Mesenteric fat pad (tissue), 1 donor: ENCODE data around the gene SLC29A2. TPM values are rescaled to one million over a fixed set of nuclear protein-coding genes. Genes with fewer than 3 reads are reported as not detected.
"Not testable (repeated sequence)": the region's sequence is repeated elsewhere in the genome, so short reads cannot be mapped to it uniquely, and the experiment has no call there.

Source experiments
- DNase-seq: peaks from one replicate; pipeline ENCODE4 v3.0.0-alpha.2; 2020; ENCODE audit warnings: low spot score
- total RNA-seq: library from RNA; stranded (reverse); fragmentation: NEBNext Ultra II Directional; extraction: Animal tissue kit (Norgen Biotek cat#: 25700); gene quantifications from one replicate; pipeline ENCODE4 v1.2.1, GENCODE V29; 2021
- donor health status: DM: yes; HTN: yes; CAD: no.

Gene SLC29A2
- total RNA-seq, 1 donor from 2014 or later: 5.9 TPM

DNA sequence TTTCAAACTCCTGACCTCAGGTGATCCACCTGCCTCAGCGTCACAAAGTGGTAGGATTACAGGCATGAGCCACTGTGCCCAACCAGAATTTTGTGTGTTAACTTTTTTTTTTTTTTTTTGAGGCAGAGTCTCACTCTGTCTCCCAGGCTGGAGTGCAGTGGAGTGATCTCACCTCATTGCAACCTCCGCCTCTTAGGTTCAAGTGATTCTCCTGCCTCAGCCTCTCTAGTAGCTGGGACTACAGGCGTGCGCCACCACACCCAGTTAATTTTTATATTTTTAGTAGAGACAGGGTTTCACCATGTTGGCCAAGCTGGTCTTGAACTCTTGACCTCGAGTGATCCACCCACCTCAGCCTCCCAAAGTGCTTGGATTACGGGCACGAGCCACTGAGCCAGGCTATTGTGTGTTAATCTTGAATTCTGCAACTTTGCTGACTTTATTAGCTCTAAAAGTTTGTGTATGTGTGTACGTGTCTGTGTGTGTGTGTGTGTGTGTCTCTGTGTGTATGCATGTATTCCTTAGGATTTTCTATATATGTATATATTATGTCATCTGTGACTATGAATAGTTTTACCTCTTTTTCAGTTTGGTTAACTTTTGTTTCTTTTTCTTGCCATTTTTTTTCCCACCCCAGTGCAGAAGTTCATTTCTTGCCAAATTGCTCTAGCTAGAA is 20.9 kb downstream of the SLC29A2 start:
- DNase-seq: not testable (repeated sequence)

DNA sequence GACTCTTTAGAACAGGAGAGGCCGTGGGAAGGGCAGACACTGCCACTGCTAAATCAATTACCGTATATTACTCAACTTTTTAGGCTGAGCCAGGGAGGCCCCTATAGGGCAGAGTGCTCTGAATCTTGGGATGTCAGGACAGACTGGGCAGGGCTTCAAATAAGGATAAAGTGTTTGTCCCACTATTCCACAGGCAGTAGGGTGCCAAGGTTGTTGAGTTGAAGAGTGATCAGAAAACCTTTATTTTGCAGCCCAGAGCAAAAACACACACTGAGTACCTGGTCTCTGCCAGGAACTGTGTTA is 22.5 kb downstream of the SLC29A2 start:
- DNase-seq: no peak

DNA sequence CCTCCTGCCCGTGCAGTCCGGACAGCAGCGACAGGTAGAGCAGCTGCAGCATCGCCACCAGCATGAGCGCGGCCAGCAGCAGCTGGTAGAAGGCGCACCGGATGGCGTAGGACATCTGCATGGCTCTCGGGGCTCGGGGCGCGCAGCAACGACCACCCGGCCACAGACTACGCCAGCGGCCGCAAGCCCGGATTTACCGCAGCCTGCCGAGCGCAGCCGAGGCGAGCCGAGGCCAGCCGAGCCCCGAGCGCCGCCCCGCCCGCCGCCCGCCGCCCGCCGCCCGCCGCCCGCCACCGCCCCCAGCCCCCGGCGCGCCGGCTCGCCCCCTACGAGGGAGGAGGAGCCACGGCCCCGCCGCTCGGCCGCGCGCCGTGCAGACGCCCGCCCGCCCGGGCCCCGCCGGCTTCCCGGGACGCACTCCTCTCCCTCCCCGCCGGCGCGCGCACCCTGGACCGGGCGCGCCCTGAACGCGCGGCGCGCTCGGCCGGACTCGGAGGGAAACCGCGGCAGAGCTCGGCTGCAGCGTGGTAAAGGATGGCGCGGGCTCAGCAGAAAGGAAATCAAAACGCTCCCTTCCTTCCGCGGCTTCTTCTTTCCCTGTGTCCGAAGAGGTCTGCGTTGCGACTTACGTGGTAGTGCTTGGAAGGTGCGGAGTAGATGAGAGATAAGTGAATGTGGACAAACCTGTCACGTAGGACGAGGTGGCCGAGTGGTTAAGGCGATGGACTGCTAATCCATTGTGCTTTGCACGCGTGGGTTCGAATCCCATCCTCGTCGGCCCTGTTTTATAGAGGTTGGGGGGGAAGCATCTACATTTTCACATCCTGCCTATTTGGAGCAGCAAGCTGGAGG is 23.9 kb downstream of the SLC29A2 start, which contains the start of gene B4GAT1:
B4GAT1 (minus strand) TSS at position 205 of the 852 bp plus-strand sequence; CDS start at position 121, 84 bp downstream.
- DNase-seq: no peak

DNA sequence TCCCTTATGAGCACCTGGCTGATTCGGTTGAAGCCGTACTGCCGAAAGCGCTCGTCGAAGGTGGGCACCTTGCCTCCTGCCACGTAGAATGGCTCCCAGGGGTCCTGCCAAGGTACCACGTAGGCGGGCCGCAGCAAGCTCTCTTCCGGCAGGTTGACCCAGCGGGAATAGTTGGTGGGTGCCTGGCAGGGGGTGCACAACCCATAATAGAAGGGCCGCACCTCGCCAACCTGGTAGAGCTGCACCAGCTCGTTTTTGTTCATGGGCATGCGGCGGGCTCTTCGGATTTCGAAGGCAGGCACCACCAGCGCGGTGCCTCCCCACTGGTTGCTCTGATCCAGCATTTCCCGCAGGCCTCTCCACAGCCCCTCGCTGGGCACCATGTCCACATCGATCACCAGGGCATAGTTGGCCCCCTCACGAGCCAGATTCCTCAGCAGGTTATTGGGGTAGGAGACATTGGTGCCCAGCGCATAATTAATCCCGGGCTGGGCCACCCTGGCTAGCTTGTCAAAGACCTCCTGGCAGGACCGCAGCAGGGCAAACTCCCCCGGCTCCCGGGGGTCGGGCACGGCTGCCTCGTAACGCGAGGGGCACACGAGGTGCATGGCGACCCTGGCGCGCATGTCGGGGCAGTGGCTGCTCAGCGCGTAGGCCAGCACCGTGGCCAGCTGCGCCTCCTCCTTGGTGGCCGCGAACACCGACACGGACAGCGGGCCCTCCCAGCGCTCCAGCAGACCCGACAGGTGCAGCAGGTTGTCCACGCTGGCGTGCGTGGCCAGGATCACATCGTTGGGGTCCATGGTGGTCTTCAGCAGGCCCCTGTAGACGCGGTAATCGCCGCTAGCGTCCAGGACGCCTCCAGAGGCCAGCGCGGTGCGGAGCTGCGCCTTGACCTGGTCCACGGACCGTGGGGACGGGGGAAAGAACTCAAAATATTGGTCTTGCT is 24.8 kb downstream of the SLC29A2 start:
- DNase-seq: no peak

DNA sequence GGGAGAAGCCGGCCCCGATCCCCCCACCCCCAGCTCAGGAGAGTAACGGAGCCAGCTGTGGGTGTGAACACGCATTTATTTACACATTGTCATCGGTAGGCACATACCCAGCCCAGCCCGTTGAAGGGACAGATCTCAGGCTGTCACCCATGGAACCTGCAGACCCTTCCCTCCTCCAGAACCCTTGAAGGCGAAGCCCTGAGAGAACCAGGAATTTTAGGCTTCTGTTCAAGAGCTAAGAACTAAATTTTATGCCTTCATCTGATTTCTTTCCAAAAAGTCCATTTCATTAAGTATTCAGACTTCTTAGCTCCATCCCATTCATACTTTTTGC is 26.3 kb downstream of the SLC29A2 start:
- no peak for DNase-seq

DNA sequence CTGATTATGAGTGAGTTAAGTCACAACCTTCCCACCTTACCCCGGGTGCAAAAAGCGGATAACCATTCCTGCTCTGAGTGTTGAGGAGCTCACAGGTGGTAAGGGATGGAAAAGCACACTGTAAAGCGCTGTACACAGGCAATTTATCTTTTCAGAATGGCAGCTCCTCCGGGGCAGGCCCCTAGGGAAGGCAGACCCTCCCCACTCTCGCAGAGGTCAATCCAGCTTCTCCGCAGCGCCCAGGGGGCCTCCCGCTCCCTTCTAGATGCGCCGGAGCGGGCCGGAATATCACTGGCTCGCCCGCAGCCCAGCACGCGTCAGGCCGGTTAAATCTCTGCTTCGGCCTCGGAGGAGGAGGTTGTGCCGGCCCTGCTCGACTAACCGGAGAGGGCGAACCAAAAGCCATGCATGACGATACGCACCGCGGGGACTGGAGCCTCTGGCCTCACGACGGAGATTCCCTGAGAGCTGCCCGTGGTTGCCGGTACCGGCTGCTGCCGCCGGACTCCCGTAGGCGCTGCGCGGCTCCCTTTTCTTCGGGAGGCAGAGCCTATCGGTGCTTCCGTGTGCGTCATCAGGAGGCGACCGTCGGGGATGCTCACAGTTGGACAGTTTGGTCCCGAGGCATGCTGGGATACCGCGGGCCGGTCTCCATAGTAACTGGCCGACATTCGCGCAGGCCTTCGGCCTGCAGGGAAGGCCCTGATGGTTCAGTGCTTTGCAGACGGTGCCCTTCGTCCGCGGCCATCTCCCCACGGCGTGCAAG is 26.8 kb downstream of the SLC29A2 start, which contains the start of gene BRMS1:
BRMS1 (minus strand) TSS at position 555 of the 766 bp plus-strand sequence. CDS start 2,870 bp downstream, outside the sequence.
- DNase-seq: peak; percentile 98

DNA sequence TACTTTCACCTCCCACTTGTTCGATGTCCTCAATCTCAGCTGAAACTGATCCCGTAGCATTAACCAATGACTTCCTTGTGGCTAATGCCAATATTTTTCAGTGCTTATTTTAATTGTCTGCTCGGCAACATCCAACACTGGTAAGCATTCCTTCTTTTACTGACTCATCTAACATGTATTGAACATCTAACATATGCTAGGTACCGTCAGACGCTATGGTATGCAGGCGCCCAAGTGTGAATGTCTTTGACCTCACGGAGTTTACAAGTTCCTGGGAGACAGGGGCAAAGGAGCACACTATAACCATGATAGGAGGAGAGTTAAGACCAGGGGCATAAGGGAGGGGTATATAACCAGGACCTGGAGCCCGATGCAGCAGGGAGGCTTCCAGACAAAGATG is 28.4 kb downstream of the SLC29A2 start:
- DNase-seq: no peak

DNA sequence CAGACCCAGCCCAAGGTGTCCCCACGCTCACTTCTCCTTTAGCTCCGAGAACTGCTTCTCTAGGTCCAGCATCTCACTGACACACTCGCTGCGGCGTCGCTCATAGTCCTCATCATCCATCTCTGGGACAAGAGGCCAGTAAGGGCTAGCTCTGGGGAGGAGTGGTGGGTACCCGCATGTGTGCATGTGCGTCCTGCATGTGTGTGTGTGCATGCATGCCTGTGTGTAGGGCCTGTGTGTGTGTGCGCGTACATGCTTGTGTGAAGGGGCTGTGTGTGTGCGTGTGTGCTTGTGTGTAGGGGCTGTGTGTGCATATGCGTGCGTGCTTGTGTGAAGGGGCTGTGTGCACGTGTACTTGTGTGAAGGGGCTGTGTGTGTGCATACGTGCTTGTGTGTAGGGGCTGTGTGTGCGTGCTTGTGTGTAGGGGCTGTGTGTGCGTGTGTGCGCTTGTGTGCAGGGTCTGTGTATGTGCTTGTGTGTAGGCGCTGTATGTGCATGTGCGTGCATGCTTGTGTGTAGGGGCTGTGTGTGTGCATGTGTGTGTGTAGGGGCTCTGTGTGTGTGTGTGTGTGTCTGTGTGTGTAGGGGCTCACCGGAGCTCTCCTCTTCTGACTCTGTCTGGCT is 29.9 kb downstream of the SLC29A2 start:
- no peak for DNase-seq

DNA sequence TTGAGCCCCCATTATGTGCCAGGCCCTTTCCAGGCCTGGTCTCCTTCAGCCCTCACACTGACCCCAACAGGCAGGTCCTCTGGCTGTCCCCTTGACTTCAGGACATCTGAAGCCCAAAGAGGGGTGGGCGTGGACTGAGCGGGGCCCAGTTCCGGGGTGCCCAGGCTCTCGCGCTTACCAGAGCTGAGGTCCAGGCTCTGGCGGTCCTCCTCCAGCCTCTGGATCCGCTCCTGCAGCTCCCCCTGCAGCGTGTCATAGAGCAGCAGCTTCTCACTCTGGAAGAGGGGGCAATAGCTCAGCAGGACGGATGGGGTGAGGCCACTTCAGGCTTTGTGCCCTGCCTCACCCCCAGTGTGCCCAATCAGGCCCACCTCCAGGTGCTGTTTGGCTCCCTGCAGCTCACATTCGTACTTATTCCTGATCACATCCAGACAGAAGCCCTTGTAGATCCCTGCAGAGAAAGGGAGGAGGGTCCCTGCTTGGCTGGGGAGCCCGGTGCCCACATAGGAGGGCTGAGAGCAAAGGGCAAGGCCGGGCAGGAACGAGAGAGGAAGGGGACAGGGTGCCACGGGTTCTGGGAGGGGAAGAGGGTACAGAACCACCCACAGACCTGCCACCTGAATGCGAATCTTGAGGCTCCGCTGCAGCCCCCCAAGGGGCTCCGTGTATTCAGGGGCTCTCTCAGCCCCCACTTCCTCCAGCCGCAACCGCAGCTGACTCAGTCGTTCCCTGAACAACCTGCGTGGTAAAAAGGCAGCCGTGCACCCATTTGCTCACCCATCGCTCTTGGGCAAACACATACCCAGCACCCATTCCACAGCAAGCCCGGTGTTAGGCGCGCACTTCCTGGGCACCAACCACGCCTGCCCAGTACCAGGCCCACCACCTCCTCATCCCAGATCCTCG is 30.7 kb downstream of the SLC29A2 start:
- DNase-seq: no peak

DNA sequence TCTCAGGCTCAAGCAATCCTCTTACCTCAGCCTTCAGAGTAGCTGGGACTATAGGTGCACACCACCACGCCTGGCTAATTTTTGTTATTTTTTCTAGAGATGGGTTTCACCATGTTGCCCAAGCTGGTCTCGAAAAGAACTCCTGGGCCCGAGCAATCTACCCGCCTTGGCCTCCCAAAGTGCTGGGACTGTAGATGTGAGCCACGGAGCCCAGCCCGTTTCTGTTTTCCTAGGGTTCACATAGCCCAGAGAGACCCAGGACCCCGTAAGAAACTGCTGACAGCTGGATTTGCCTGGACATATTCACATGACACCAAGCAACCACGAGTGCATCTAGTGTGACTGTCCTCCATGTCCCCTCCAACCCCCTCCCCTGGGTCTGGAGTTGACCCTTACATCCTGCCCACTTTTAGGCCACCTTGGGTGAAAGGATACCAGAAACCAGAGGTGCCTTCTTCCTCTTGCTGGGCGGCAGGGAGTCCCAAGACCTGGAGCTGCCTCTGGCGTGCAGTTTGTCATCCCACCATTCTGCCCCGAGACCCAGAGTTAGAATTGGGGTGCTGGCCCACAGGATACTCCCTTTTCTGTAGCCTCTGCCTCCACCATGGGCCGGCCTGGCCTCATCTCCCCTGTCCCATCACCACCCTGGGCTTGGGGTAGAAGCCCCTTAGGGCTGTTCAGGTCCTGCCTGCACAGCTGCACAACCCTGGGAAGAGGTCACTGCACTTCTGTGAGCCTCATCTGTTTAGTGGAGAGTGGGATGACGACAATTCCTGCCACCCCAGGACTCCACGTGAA is 31.7 kb downstream of the SLC29A2 start:
- DNase-seq: no peak

DNA sequence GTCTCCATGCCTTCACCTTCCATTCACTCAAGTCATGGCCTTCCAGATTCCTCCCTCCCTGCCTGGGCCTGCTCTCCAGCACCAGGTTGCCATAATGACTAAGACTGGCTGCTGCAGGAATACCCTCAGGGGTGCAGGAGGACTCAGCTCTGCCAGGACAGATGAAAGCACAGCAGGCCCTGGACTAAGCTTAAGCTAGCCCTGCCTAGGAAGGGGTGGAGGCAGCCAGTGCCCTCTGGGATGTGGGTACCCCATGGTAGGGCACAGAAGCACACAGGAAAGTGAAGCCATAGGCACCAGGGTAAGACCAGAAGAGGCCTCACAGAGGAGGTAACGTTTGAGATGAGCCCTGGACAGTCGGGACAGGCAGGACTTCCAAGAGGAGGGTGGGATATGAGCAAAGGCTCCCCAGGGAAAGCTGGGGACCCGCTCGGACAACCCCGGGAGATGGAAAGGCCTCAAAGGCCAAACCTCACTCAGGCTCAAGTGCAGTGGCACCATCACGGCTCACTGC is 32.3 kb downstream of the SLC29A2 start:
- DNase-seq: no peak

DNA sequence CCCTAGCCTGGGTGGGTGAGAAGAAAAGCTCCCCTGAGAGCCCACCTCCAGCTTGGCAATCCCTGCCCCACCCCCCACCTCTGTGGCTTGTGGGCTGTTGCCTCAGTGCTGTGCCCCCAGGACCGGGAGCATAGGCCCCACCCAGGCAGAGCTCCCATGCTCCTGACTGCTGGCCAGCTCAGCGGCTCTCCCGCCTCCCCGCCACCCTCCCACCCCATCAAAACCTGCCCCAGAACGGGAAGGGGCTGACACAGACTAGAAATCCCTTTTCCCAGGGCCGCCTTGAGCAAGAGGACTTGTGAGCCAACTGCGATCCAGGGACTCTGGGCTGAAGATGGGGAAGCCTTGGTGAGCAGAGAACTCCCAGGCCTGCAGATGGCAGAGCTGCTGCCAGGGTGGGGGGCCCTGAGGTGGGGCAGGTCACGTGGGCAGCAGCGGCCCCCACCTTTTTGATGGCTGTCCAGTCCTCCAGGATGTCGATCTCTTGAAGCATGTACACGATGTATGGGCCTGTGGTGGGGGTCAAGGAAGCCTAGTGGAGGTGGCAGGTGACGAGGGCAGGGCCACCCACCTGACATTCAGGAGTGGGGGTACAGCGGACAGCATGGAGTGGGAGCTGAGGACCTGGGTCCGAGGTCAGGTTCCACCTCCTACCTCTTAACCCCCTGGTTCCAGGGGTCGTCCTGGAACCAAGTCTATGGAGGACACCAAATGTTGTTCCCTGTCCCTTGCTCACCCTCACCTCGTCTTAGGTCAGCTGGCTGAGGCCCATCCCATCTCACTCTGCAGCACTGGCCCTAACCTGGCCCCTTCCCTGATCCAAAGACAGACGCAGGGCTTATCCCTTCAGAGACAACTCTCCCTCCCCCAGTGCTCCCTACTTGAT is 33.0 kb downstream of the SLC29A2 start:
- DNase-seq: no peak

DNA sequence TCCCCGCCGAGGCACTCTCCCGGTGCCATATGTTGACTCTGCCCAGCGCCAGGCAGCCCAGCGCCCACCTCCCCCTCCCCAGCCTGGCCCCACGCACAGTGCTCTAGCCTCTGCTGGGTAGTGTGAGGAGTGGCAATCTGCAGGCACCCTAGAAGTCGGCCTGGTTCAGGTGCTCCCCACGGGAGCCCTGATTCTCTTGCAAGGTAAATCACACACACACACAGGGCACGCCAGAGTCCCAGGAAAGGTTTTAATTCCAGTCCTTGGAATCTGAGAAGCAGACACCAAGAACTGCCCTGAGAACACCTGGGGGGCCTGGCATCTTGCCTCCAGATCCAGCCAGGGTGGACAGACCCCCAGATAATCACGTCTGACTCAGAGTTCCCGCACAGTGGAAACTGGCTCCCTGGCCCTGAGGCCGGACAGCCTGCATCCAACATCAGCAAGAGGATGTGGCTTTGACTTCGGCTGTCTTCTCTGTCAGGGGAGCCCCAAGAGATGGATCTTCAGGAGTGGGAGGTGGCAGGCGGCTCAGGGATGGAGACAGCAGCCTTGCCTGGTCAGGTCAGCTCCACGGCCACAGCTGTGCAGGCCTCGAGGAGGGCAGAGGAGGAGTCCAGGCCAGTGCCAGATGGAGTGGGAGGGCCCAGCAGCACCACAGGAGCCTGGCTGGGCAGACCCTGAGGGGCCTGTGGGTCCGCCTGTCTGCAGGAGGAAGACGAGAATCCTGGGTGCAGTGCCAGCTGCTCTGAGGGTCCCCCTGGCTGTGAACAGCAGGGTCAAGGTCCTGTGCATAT is 34.3 kb downstream of the SLC29A2 start:
- no peak for DNase-seq

DNA sequence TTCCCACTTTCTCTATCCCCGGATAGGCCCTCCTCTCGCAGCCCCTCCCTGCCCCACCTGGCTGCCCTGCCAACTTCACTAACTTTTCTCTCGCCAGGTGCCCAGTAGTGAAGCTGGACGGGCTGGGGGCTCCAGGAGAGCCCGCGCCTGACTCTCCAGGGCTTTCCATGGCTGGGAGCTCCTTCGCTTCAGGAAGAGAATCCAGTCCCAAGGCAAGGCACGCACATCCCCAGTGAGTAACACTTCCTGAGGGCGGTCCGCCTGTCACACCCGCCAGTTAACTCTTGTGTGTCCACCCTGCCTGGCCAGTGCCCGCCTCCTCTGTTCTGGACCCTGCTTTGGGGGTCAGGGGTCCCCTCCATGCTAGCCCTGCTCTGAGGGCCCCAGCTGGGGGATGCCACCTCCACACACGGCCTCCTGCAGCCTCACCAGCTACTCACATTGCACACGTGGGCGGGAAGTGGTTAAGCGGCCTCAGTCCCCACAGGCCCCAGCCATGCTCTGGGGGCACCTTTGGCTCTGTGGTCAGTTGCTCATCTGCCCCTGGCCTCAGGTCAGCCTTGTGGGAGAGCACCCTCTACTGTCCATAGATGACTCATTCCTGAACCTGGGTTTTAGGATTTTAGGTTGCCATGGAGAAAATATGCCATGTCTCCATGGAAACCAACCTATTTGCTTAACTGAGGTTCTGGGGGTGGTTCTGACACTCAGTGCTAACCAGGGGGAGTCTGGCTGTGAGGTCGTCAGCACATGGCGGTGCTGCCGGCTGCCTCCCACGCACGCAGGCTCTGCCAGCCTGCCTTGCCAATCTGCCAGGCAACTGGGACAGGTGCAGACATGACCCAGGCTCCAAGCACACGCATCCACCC is 35.1 kb downstream of the SLC29A2 start, which contains the start of gene RIN1:
RIN1 (minus strand) TSS at position 201 of the 869 bp plus-strand sequence; CDS start at position 169, 32 bp downstream.
- DNase-seq: no peak
